ENCODE data around the gene ZNF490.
A peak's percentile ranks its signal among the peaks of the same experiment; 100 is the strongest.
"Not testable (repeated sequence)": the region's sequence is repeated elsewhere in the genome, so short reads cannot be mapped to it uniquely, and the experiment has no call there.

The ZNF490 gene

GRCh38 chr19:12578641-12579040 is 32.0 kb downstream of the ZNF490 start:
- Histone ChIP-seq H3K27me3 (ENCODE audit: control insufficient read depth, insufficient read depth, low read length) (no peaks in the 10 kb centered on the region), H3K9ac (ENCODE audit: low read length) (no peak overlapping the region), H3K4me3 (ENCODE audit: low read depth, low read length) (no peak overlapping the region), H3K36me3 (ENCODE audit: control insufficient read depth, insufficient read depth, low read length) (peaks cover 49% of the 10 kb centered on the region), H3K9me3 (ENCODE audit: control insufficient read depth, insufficient read depth, low read depth, low read length) (peaks cover 41% of the 10 kb centered on the region), H3K4me1 (ENCODE audit: control insufficient read depth, insufficient read depth, low read length) (no peaks in the 10 kb centered on the region), H3K27ac (ENCODE audit: low read depth, low read length) (no peak overlapping the region)

GRCh38 chr19:12574036-12574435 is 36.6 kb downstream of the ZNF490 start:
- no peak overlapping the region for H3K9ac ChIP-seq (ENCODE audit: low read length)
- no peak overlapping the region for H3K4me3 ChIP-seq (ENCODE audit: low read depth, low read length)
- peaks cover 15% of the 10 kb centered on the region for H3K9me3 ChIP-seq (ENCODE audit: control insufficient read depth, insufficient read depth, low read depth, low read length)
- no peak overlapping the region for H3K27ac ChIP-seq (ENCODE audit: low read depth, low read length)
- H3K4me1 ChIP-seq (ENCODE audit: control insufficient read depth, insufficient read depth, low read length): no peaks in the 10 kb centered on the region
- H3K36me3 ChIP-seq (ENCODE audit: control insufficient read depth, insufficient read depth, low read length): peaks cover 17% of the 10 kb centered on the region
- H3K27me3 ChIP-seq (ENCODE audit: control insufficient read depth, insufficient read depth, low read length): no peaks in the 10 kb centered on the region

- H3K36me3 ChIP-seq (ENCODE audit: control insufficient read depth, insufficient read depth, low read length): no peaks in the 10 kb centered on the region
- no peak overlapping the region for H3K27ac ChIP-seq (ENCODE audit: low read depth, low read length)
- H3K4me3 ChIP-seq (ENCODE audit: low read depth, low read length): no peak overlapping the region
- no peaks in the 10 kb centered on the region; the same call in 1 of the 2 replicates for H3K4me1 ChIP-seq (ENCODE audit: control insufficient read depth, insufficient read depth, low read length)
- no peak overlapping the region for H3K9ac ChIP-seq (ENCODE audit: low read length)
- no peaks in the 10 kb centered on the region for H3K9me3 ChIP-seq (ENCODE audit: control insufficient read depth, insufficient read depth, low read depth, low read length)
- no peaks in the 10 kb centered on the region for H3K27me3 ChIP-seq (ENCODE audit: control insufficient read depth, insufficient read depth, low read length)
Observed at GRCh38 chr19:12567951-12568350, 42.7 kb downstream of the ZNF490 start.

GRCh38 chr19:12566380-12566779 is 44.2 kb downstream of the ZNF490 start:
- not testable (repeated sequence) for H3K9me3 ChIP-seq (ENCODE audit: control insufficient read depth, insufficient read depth, low read depth, low read length); H3K9ac ChIP-seq (ENCODE audit: low read length); H3K4me3 ChIP-seq (ENCODE audit: low read depth, low read length); H3K4me1 ChIP-seq (ENCODE audit: control insufficient read depth, insufficient read depth, low read length); H3K36me3 ChIP-seq (ENCODE audit: control insufficient read depth, insufficient read depth, low read length); H3K27me3 ChIP-seq (ENCODE audit: control insufficient read depth, insufficient read depth, low read length); H3K27ac ChIP-seq (ENCODE audit: low read depth, low read length)

- Histone ChIP-seq H3K27ac (ENCODE audit: low read depth, low read length) (no peak overlapping the region), H3K36me3 (ENCODE audit: control insufficient read depth, insufficient read depth, low read length) (no peaks in the 10 kb centered on the region), H3K9me3 (ENCODE audit: control insufficient read depth, insufficient read depth, low read depth, low read length) (no peaks in the 10 kb centered on the region), H3K4me3 (ENCODE audit: low read depth, low read length) (no peak overlapping the region), H3K4me1 (ENCODE audit: control insufficient read depth, insufficient read depth, low read length) (no peaks in the 10 kb centered on the region; the same call in 1 of the 2 replicates), H3K27me3 (ENCODE audit: control insufficient read depth, insufficient read depth, low read length) (no peaks in the 10 kb centered on the region), H3K9ac (ENCODE audit: low read length) (no peak overlapping the region)
Observed at GRCh38 chr19:12564016-12564664, 46.5 kb downstream of the ZNF490 start.

GRCh38 chr19:12555456-12555930 is 55.1 kb downstream of the ZNF490 start:
- Histone ChIP-seq H3K4me3 (ENCODE audit: low read depth, low read length) (peak overlapping the region; percentile 8; the same call in 1 of the 2 replicates), H3K36me3 (ENCODE audit: control insufficient read depth, insufficient read depth, low read length) (no peaks in the 10 kb centered on the region), H3K27me3 (ENCODE audit: control insufficient read depth, insufficient read depth, low read length) (no peaks in the 10 kb centered on the region), H3K27ac (ENCODE audit: low read depth, low read length) (no peak overlapping the region), H3K4me1 (ENCODE audit: control insufficient read depth, insufficient read depth, low read length) (no peaks in the 10 kb centered on the region), H3K9me3 (ENCODE audit: control insufficient read depth, insufficient read depth, low read depth, low read length) (no peaks in the 10 kb centered on the region), H3K9ac (ENCODE audit: low read length) (no peak overlapping the region)

GRCh38 chr19:12551060-12551832 is 59.4 kb downstream of the ZNF490 start, which contains the start of gene ZNF564:
Gene ZNF564, minus strand, starts transcription at chr19:12551482. Its CDS starts 150 bp downstream, at chr19:12551332.
- H3K9ac ChIP-seq (ENCODE audit: low read length): peak within 1 kb of the TSS; percentile 94
- H3K9me3 ChIP-seq (ENCODE audit: control insufficient read depth, insufficient read depth, low read depth, low read length): peaks cover 12% of the 10 kb centered on the region; the same call in 1 of the 2 replicates
- H3K27ac ChIP-seq (ENCODE audit: low read depth, low read length): peak within 1 kb of the TSS; percentile 83
- no peaks in the 10 kb centered on the region for H3K4me1 ChIP-seq (ENCODE audit: control insufficient read depth, insufficient read depth, low read length)
- H3K4me3 ChIP-seq (ENCODE audit: low read depth, low read length): peak within 1 kb of the TSS; percentile 72
- H3K27me3 ChIP-seq (ENCODE audit: control insufficient read depth, insufficient read depth, low read length): no peaks in the 10 kb centered on the region
- H3K36me3 ChIP-seq (ENCODE audit: control insufficient read depth, insufficient read depth, low read length): peaks cover 15% of the 10 kb centered on the region

GRCh38 chr19:12546903-12547302 is 63.7 kb downstream of the ZNF490 start:
- no peaks in the 10 kb centered on the region for H3K27me3 ChIP-seq (ENCODE audit: control insufficient read depth, insufficient read depth, low read length)
- H3K27ac ChIP-seq (ENCODE audit: low read depth, low read length): no peak overlapping the region
- H3K9ac ChIP-seq (ENCODE audit: low read length): no peak overlapping the region
- peaks cover 37% of the 10 kb centered on the region for H3K9me3 ChIP-seq (ENCODE audit: control insufficient read depth, insufficient read depth, low read depth, low read length)
- no peak overlapping the region for H3K4me3 ChIP-seq (ENCODE audit: low read depth, low read length)
- no peaks in the 10 kb centered on the region for H3K4me1 ChIP-seq (ENCODE audit: control insufficient read depth, insufficient read depth, low read length)
- peaks cover 33% of the 10 kb centered on the region for H3K36me3 ChIP-seq (ENCODE audit: control insufficient read depth, insufficient read depth, low read length)

- H3K27me3 ChIP-seq (ENCODE audit: control insufficient read depth, insufficient read depth, low read length): no peaks in the 10 kb centered on the region
- H3K4me1 ChIP-seq (ENCODE audit: control insufficient read depth, insufficient read depth, low read length): no peaks in the 10 kb centered on the region
- H3K36me3 ChIP-seq (ENCODE audit: control insufficient read depth, insufficient read depth, low read length): peaks cover 37% of the 10 kb centered on the region
- H3K27ac ChIP-seq (ENCODE audit: low read depth, low read length): no peak overlapping the region
- no peak overlapping the region for H3K9ac ChIP-seq (ENCODE audit: low read length)
- peaks cover 38% of the 10 kb centered on the region for H3K9me3 ChIP-seq (ENCODE audit: control insufficient read depth, insufficient read depth, low read depth, low read length)
- no peak overlapping the region for H3K4me3 ChIP-seq (ENCODE audit: low read depth, low read length)
Observed at GRCh38 chr19:12546068-12546467, 64.5 kb downstream of the ZNF490 start.

GRCh38 chr19:12545267-12545666 is 65.3 kb downstream of the ZNF490 start:
- H3K9ac ChIP-seq (ENCODE audit: low read length): no peak overlapping the region
- peaks cover 40% of the 10 kb centered on the region for H3K36me3 ChIP-seq (ENCODE audit: control insufficient read depth, insufficient read depth, low read length)
- no peaks in the 10 kb centered on the region for H3K4me1 ChIP-seq (ENCODE audit: control insufficient read depth, insufficient read depth, low read length)
- H3K9me3 ChIP-seq (ENCODE audit: control insufficient read depth, insufficient read depth, low read depth, low read length): peaks cover 40% of the 10 kb centered on the region
- H3K27ac ChIP-seq (ENCODE audit: low read depth, low read length): no peak overlapping the region
- H3K4me3 ChIP-seq (ENCODE audit: low read depth, low read length): no peak overlapping the region
- no peaks in the 10 kb centered on the region for H3K27me3 ChIP-seq (ENCODE audit: control insufficient read depth, insufficient read depth, low read length)

- Histone ChIP-seq H3K27me3 (ENCODE audit: control insufficient read depth, insufficient read depth, low read length) (no peaks in the 10 kb centered on the region), H3K9ac (ENCODE audit: low read length) (no peak overlapping the region), H3K36me3 (ENCODE audit: control insufficient read depth, insufficient read depth, low read length) (peaks cover 41% of the 10 kb centered on the region), H3K4me3 (ENCODE audit: low read depth, low read length) (no peak overlapping the region), H3K4me1 (ENCODE audit: control insufficient read depth, insufficient read depth, low read length) (no peaks in the 10 kb centered on the region), H3K27ac (ENCODE audit: low read depth, low read length) (no peak overlapping the region), H3K9me3 (ENCODE audit: control insufficient read depth, insufficient read depth, low read depth, low read length) (peaks cover 47% of the 10 kb centered on the region)
Observed at GRCh38 chr19:12544401-12544876, 66.2 kb downstream of the ZNF490 start.

Measured in HUES6 (cell line).